Measurements from ENCODE around the gene FXYD6.

The FXYD6 gene

DNA sequence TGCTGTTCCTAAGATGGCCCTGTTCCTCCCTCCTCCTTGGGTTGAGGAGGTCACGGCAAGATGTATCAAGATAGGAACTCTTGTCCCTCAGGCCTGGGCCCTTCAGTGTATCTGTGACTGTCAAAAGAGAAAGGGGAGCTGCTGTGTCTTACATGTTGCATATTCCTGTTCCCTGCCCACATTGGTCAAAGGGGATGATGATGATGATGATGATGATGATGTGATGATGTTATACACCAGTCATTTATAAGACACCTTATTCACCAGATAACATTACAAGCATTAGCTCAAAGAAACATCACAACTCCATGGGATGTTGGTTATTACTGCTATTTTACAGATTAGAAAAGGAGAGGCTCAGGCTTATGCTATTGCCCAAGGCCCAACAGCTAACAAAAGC is 13.7 kb downstream of the FXYD6 start:
- Histone ChIP-seq H3K4me3 (replicated peaks; ENCODE audit: insufficient read depth, low read length) (no peak overlapping the region), H3K27me3 (ENCODE audit: insufficient read depth, poor library complexity, severe bottlenecking) (no peaks in the 10 kb centered on the region), H3K27ac (replicated peaks) (no peak overlapping the region)
- TF ChIP-seq, protein P1, sequence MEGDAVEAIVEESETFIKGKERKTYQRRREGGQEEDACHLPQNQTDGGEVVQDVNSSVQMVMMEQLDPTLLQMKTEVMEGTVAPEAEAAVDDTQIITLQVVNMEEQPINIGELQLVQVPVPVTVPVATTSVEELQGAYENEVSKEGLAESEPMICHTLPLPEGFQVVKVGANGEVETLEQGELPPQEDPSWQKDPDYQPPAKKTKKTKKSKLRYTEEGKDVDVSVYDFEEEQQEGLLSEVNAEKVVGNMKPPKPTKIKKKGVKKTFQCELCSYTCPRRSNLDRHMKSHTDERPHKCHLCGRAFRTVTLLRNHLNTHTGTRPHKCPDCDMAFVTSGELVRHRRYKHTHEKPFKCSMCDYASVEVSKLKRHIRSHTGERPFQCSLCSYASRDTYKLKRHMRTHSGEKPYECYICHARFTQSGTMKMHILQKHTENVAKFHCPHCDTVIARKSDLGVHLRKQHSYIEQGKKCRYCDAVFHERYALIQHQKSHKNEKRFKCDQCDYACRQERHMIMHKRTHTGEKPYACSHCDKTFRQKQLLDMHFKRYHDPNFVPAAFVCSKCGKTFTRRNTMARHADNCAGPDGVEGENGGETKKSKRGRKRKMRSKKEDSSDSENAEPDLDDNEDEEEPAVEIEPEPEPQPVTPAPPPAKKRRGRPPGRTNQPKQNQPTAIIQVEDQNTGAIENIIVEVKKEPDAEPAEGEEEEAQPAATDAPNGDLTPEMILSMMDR (IDR thresholded peaks at IDR 0.05; ENCODE audit: insufficient read depth, low read length) = no peak
- TF ChIP-seq GABPA (IDR thresholded peaks at IDR 0.05; ENCODE audit: low read depth) (no peak), SPI1 (IDR thresholded peaks at IDR 0.05; ENCODE audit: borderline replicate concordance, low read depth) (no peak), POLR2AphosphoS5 (IDR thresholded peaks at IDR 0.05; ENCODE audit: low read depth) (no peak)
- TF ChIP-seq, protein P2, sequence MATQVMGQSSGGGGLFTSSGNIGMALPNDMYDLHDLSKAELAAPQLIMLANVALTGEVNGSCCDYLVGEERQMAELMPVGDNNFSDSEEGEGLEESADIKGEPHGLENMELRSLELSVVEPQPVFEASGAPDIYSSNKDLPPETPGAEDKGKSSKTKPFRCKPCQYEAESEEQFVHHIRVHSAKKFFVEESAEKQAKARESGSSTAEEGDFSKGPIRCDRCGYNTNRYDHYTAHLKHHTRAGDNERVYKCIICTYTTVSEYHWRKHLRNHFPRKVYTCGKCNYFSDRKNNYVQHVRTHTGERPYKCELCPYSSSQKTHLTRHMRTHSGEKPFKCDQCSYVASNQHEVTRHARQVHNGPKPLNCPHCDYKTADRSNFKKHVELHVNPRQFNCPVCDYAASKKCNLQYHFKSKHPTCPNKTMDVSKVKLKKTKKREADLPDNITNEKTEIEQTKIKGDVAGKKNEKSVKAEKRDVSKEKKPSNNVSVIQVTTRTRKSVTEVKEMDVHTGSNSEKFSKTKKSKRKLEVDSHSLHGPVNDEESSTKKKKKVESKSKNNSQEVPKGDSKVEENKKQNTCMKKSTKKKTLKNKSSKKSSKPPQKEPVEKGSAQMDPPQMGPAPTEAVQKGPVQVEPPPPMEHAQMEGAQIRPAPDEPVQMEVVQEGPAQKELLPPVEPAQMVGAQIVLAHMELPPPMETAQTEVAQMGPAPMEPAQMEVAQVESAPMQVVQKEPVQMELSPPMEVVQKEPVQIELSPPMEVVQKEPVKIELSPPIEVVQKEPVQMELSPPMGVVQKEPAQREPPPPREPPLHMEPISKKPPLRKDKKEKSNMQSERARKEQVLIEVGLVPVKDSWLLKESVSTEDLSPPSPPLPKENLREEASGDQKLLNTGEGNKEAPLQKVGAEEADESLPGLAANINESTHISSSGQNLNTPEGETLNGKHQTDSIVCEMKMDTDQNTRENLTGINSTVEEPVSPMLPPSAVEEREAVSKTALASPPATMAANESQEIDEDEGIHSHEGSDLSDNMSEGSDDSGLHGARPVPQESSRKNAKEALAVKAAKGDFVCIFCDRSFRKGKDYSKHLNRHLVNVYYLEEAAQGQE (IDR thresholded peaks at IDR 0.05; ENCODE audit: insufficient replicate concordance, low read depth) = no peak
- no peak for DNase-seq (ENCODE audit: low read depth in 1 of 2, low spot score in 1 of 2)

DNA sequence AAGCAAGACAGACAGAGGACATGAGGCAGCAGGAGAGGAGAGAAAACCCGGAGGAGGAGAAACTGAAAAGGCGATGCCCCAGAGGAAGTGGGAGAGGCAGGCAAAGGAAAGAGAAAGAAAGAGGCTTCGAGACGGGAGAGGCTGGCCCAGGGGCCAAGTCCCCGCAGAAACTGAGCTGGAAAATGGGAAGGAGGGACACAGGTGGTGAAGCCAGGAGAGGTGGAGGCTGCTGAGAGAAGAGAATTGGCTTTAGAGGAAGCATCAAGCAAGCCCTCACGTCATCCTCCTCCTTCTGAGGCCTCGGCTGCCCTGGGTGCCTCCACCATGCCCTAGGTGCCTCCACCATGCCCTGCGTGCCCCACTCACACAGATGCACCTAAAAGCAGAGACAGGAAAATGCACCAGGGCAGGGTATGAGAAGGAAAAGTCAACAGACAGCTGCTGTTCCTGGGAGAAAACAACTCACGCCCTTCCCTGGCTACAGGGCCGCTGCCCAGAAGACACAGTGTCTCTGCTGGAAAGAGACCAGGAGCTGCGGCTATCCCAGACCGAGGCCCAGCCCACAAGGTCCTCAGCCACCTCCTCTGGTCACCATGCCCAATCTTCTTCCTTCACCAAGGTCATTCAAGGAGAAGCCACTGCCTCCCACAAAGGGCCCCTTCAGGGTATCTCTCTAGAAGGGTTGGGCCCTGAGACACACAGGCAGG is 14.3 kb downstream of the FXYD6 start:
- TF ChIP-seq GABPA (IDR thresholded peaks at IDR 0.05; ENCODE audit: low read depth) (no peak), SPI1 (IDR thresholded peaks at IDR 0.05; ENCODE audit: borderline replicate concordance, low read depth) (no peak), POLR2AphosphoS5 (IDR thresholded peaks at IDR 0.05; ENCODE audit: low read depth) (no peak)
- TF ChIP-seq, protein P2 (IDR thresholded peaks at IDR 0.05; ENCODE audit: insufficient replicate concordance, low read depth) = no peak
- TF ChIP-seq, protein P1 (IDR thresholded peaks at IDR 0.05; ENCODE audit: insufficient read depth, low read length) = no peak
- no peak for DNase-seq (ENCODE audit: low read depth in 1 of 2, low spot score in 1 of 2)
- Histone ChIP-seq H3K4me3 (replicated peaks; ENCODE audit: insufficient read depth, low read length) (no peak overlapping the region), H3K27ac (replicated peaks) (no peak overlapping the region), H3K27me3 (ENCODE audit: insufficient read depth, poor library complexity, severe bottlenecking) (no peaks in the 10 kb centered on the region)

DNA sequence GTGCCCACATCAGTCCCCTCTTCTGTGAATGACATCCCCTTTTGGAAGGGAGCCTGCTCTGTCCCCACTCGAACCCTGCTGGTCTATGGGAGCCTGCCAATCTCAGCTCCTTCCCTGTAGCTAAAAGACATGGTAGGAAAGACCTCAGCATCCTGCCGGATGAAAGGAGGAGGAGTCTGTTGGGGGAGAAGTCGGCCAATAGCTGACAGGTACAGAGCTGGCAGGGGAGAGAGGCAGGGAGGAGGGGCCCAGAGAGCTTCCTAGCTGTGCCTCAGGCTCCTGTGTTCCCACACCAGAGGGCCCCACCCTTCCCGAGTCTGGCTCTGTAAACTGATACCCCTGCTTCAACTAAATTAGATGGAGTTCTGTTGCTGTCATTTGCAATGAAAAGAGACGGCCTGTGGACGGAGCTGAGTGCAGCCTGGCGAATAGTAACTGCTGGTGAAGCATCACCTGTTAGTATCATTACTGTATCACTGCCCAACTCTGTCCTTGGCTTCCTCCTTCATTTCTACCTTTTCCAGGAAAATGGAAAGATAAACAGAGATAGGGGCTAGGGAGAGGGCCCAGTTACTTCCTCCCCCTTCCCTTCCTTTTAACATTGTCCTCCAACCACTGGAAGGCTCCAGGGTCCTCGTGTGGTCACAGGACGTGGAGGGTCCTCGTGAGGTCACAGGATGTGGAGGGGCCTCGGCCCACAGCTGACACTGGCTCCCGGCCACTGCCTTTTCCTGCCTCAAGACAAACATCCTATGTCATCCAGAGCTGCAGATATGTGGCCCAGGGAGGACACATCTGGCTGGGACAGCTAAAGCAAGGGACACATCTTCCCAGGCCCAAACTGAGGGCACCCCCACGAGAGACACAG is 15.1 kb downstream of the FXYD6 start:
- H3K27me3 ChIP-seq (ENCODE audit: insufficient read depth, poor library complexity, severe bottlenecking) = no peaks in the 10 kb centered on the region
- H3K4me3 ChIP-seq (replicated peaks; ENCODE audit: insufficient read depth, low read length) = no peak overlapping the region
- DNase-seq (ENCODE audit: low read depth in 1 of 2, low spot score in 1 of 2) = no peak
- H3K27ac ChIP-seq (replicated peaks) = no peak overlapping the region
- no peak for TF ChIP-seq SPI1 (IDR thresholded peaks at IDR 0.05; ENCODE audit: borderline replicate concordance, low read depth)
- no peak for TF ChIP-seq POLR2AphosphoS5 (IDR thresholded peaks at IDR 0.05; ENCODE audit: low read depth)
- TF ChIP-seq, protein P1 (IDR thresholded peaks at IDR 0.05; ENCODE audit: insufficient read depth, low read length) = no peak
- TF ChIP-seq, protein P2 (IDR thresholded peaks at IDR 0.05; ENCODE audit: insufficient replicate concordance, low read depth) = no peak
- TF ChIP-seq GABPA (IDR thresholded peaks at IDR 0.05; ENCODE audit: low read depth) = no peak
